IMR-90 (cell line): ENCODE results near the gene IL2RA. TPM values are rescaled to one million over a fixed set of nuclear protein-coding genes. Genes with fewer than 3 reads are reported as not detected.

Experiments
- ATAC-seq: fragments of 200-7000 bp; cut with Tn5 transposase; 2 replicates; pipeline ENCODE4 v1.9.1; 2020; ENCODE audit warnings: low read depth, mild to moderate bottlenecking, moderate library complexity
- BruUV-seq: library from RNA; stranded (reverse); fragments of 400-500 nt; replicated peaks from 2 replicates; lab custom pipeline; 2021; lab: Mats Ljungman, UMichigan
- CTCF ChIA-PET: fragments of 300-600 bp; formaldehyde crosslinking; extraction: SDS; loops from one replicate; lab custom pipeline; 2021; ENCODE audit warnings: antibody characterized with exemption; lab: Yijun Ruan, JAX
- POLR2A ChIA-PET: fragments of 300-600 bp; sonication (Branson Sonifier 250); formaldehyde crosslinking; loops from one replicate; lab custom pipeline; 2022; ENCODE audit warnings: antibody characterized with exemption; ENCODE audit not compliant: unreplicated experiment; lab: Charles Lee
- DNase-seq: peaks from one replicate; pipeline ENCODE4 v3.0.0; 2013
- H2AFZ ChIP-seq: replicated peaks from 2 replicates; pipeline ENCODE3; 2013; ENCODE audit warnings: low read length, mild to moderate bottlenecking; ENCODE audit not compliant: poor library complexity
- H2AK5ac ChIP-seq: 2 replicates; pipeline ENCODE4 v1.6.1; 2013; ENCODE audit warnings: low read depth, low read length, inconsistent platforms
- H2AK9ac ChIP-seq: replicated peaks from 2 replicates; pipeline ENCODE3; 2013; ENCODE audit warnings: mild to moderate bottlenecking, low read depth, low read length, moderate library complexity; ENCODE audit not compliant: poor library complexity
- H2BK120ac ChIP-seq: 2 replicates; pipeline ENCODE4 v1.6.1; 2013; ENCODE audit warnings: low read depth, low read length, inconsistent platforms
- H2BK15ac ChIP-seq: 3 replicates; pipeline ENCODE4 v1.6.1; 2013; ENCODE audit warnings: low read depth, low read length, inconsistent platforms
- H2BK20ac ChIP-seq: 2 replicates; pipeline ENCODE4 v1.6.1; 2013; ENCODE audit warnings: low read depth, mild to moderate bottlenecking, inconsistent platforms, low read length, moderate library complexity
- H2BK5ac ChIP-seq: 2 replicates; pipeline ENCODE4 v1.6.1; 2013; ENCODE audit warnings: mild to moderate bottlenecking, low read depth, low read length, inconsistent platforms; ENCODE audit not compliant: poor library complexity, severe bottlenecking
- H3K14ac ChIP-seq: replicated peaks from 2 replicates; pipeline ENCODE4 v1.6.1; 2013; ENCODE audit warnings: low read depth, low read length, inconsistent platforms
- H3K18ac ChIP-seq: 2 replicates; pipeline ENCODE4 v1.6.1; 2013; ENCODE audit warnings: low read depth, low read length, control low read depth
- H3K23ac ChIP-seq: 2 replicates; pipeline ENCODE4 v1.6.1; 2013; ENCODE audit warnings: low read depth, low read length, inconsistent platforms
- H3K27ac ChIP-seq: 2 replicates; pipeline ENCODE4 v1.5.1; 2013; ENCODE audit warnings: mild to moderate bottlenecking, control low read depth, low read length; ENCODE audit not compliant: insufficient read depth
- H3K27me3 ChIP-seq: 2 replicates; pipeline ENCODE4 v1.6.1; 2013; ENCODE audit warnings: low read length; ENCODE audit not compliant: control insufficient read depth, insufficient read depth
- H3K36me3 ChIP-seq: 2 replicates; pipeline ENCODE4 v1.6.1; 2013; ENCODE audit warnings: low read length, mixed read lengths; ENCODE audit not compliant: control insufficient read depth, insufficient read depth
- H3K4ac ChIP-seq: 2 replicates; pipeline ENCODE4 v1.6.1; 2013; ENCODE audit warnings: low read depth, low read length, inconsistent platforms
- H3K4me1 ChIP-seq: 2 replicates; pipeline ENCODE4 v1.6.1; 2013; ENCODE audit warnings: low read length, mixed read lengths; ENCODE audit not compliant: control insufficient read depth, insufficient read depth
- H3K4me2 ChIP-seq: 2 replicates; pipeline ENCODE4 v1.6.1; 2013; ENCODE audit warnings: low read depth, mild to moderate bottlenecking, control low read depth, low read length, moderate library complexity
- H3K4me3 ChIP-seq: 2 replicates; pipeline ENCODE4 v1.5.1; 2013; ENCODE audit warnings: low read depth, mild to moderate bottlenecking, control low read depth, low read length, moderate library complexity; ENCODE audit not compliant: insufficient read depth
- H3K56ac ChIP-seq: 2 replicates; pipeline ENCODE4 v1.6.1; 2013; ENCODE audit warnings: low read length, inconsistent platforms; ENCODE audit not compliant: insufficient read depth; ENCODE audit errors: extremely low read depth
- H3K79me1 ChIP-seq, 2 experiments: 2 replicates each; pipeline ENCODE4 v1.6.1; 2013; ENCODE audit warnings: low read length in 2 of 2, inconsistent platforms in 1 of 2, low read depth in 1 of 2
- H3K9ac ChIP-seq: 2 replicates; pipeline ENCODE4 v1.6.1; 2013; ENCODE audit warnings: low read depth, low read length, control low read depth
- H3K9me1 ChIP-seq: 2 replicates; pipeline ENCODE4 v1.6.1; 2013; ENCODE audit warnings: low read length, inconsistent platforms; ENCODE audit not compliant: insufficient read depth
- H3K9me3 ChIP-seq: 2 replicates; pipeline ENCODE4 v1.6.1; 2013; ENCODE audit warnings: low read length; ENCODE audit not compliant: control insufficient read depth, insufficient read depth
- H4K20me1 ChIP-seq: 2 replicates; pipeline ENCODE4 v1.6.1; 2013; ENCODE audit warnings: low read length, inconsistent platforms; ENCODE audit not compliant: insufficient read depth
- H4K5ac ChIP-seq: 2 replicates; pipeline ENCODE4 v1.6.1; 2013; ENCODE audit warnings: mild to moderate bottlenecking, low read depth, low read length, control low read depth
- H4K8ac ChIP-seq, 2 experiments: 2 replicates each; pipeline ENCODE4 v1.6.1; 2013; ENCODE audit warnings: low read depth in 2 of 2, low read length in 2 of 2, control low read depth in 1 of 2, inconsistent platforms in 1 of 2
- H4K91ac ChIP-seq: 2 replicates; pipeline ENCODE4 v1.6.1; 2013; ENCODE audit warnings: low read depth, low read length, inconsistent platforms; ENCODE audit not compliant: insufficient read depth
- BHLHE40 ChIP-seq: fragments of 150-350 bp; IDR thresholded peaks from 2 replicates; pipeline ENCODE4 v1.6.1; 2016; ENCODE audit warnings: mild to moderate bottlenecking, low read depth, low read length
- CEBPB ChIP-seq: IDR thresholded peaks from 2 replicates; pipeline ENCODE4 v1.6.1; 2012; ENCODE audit warnings: low read depth, low read length, improper control_type of control experiment
- CHD1 ChIP-seq: IDR thresholded peaks from 2 replicates; pipeline ENCODE4 v1.6.1; 2012; ENCODE audit warnings: low read depth, low read length, improper control_type of control experiment
- CTCF ChIP-seq: conservative IDR thresholded peaks from 2 replicates; pipeline ENCODE4 v1.5.1; 2012; ENCODE audit warnings: mild to moderate bottlenecking, low read depth, low read length, improper control_type of control experiment
- ELK1 ChIP-seq: fragments of 150-350 bp; IDR thresholded peaks from 2 replicates; pipeline ENCODE4 v1.6.1; 2016; ENCODE audit warnings: low read depth, mild to moderate bottlenecking, low read length, moderate library complexity, borderline replicate concordance
- FOS ChIP-seq: fragments of 150-350 bp; IDR thresholded peaks from 2 replicates; pipeline ENCODE4 v1.6.1; 2016; ENCODE audit warnings: low read depth, low read length
- MAFK ChIP-seq: IDR thresholded peaks from 2 replicates; pipeline ENCODE4 v1.6.1; 2012; ENCODE audit warnings: low read depth, low read length, improper control_type of control experiment
- MAZ ChIP-seq: IDR thresholded peaks from 2 replicates; pipeline ENCODE4 v1.6.1; 2012; ENCODE audit warnings: low read depth, mild to moderate bottlenecking, low read length, improper control_type of control experiment, moderate library complexity, borderline replicate concordance
- MXI1 ChIP-seq: IDR thresholded peaks from 2 replicates; pipeline ENCODE4 v1.6.1; 2012; ENCODE audit warnings: low read depth, mild to moderate bottlenecking, low read length, moderate library complexity, borderline replicate concordance
- NFE2L2 ChIP-seq: fragments of 150-350 bp; IDR thresholded peaks from 2 replicates; pipeline ENCODE4 v1.6.1; 2016; ENCODE audit warnings: low read depth, mild to moderate bottlenecking, low read length
- POLR2A ChIP-seq: IDR thresholded peaks from 2 replicates; pipeline ENCODE4 v1.6.1; 2012; ENCODE audit warnings: mild to moderate bottlenecking, low read depth, low read length
- RAD21 ChIP-seq: IDR thresholded peaks from 2 replicates; pipeline ENCODE4 v1.6.1; 2012; ENCODE audit warnings: low read length, improper control_type of control experiment
- RCOR1 ChIP-seq: IDR thresholded peaks from 2 replicates; pipeline ENCODE4 v1.6.1; 2012; ENCODE audit warnings: mild to moderate bottlenecking, low read length, improper control_type of control experiment; ENCODE audit not compliant: insufficient replicate concordance
- RFX5 ChIP-seq: IDR thresholded peaks from 2 replicates; pipeline ENCODE4 v1.8.0; 2012; ENCODE audit warnings: low read depth, mild to moderate bottlenecking, low read length, moderate library complexity
- SMC3 ChIP-seq: fragments of 150-350 bp; IDR thresholded peaks from 2 replicates; pipeline ENCODE4 v1.6.1; 2016; ENCODE audit warnings: low read depth, mild to moderate bottlenecking, antibody characterized with exemption, low read length, moderate library complexity
- USF2 ChIP-seq: fragments of 150-350 bp; IDR thresholded peaks from 2 replicates; pipeline ENCODE4 v1.6.1; 2017; ENCODE audit warnings: mild to moderate bottlenecking, antibody characterized with exemption, low read length, low read depth
- WGBS, 2 experiments: methylation state at CpG; one replicate each; pipeline versions ENCODE4 v1.1.5 to v1.1.7; 2013; ENCODE audit warnings: missing lambda C conversion rate in 2 of 2; ENCODE audit not compliant: insufficient read length in 1 of 2; ENCODE audit errors: extremely low coverage in 2 of 2; 5-methylcytosine and 5-hydroxymethylcytosine counted together
- dilution Hi-C: fragments of 300-500 bp; cut with HindIII; formaldehyde crosslinking; loops from one replicate; pipeline ENCODE4 v1.14.3; 2018; ENCODE audit warnings: low sequenced_read_pairs; ENCODE audit not compliant: unreplicated experiment
- in situ Hi-C: fragments of 300-500 bp; cut with MboI; formaldehyde crosslinking; loops from 3 replicates; pipeline ENCODE4 v1.14.3; 2019; ENCODE audit warnings: low sequenced_read_pairs, inconsistent platforms, mixed read lengths
- intact Hi-C: fragments of 100-400 bp; cut with micrococcal nuclease; formaldehyde crosslinking; loops from 2 replicates; pipeline ENCODE4 v1.10.0; 2022
- polyA plus RNA-seq, 3 experiments: library from polyadenylated mRNA; depleted of rRNA; stranded (reverse); fragments of >200 nt; gene quantifications; 2 replicates each; pipeline ENCODE4 v1.2.3, GENCODE V29; 2012; ENCODE audit warnings: low replicate concordance in 1 of 3
- total RNA-seq: library from RNA; depleted of rRNA; stranded (reverse); fragments of >200 nt; gene quantifications from 2 replicates; pipeline ENCODE4 v1.2.3, GENCODE V29; 2012

IL2RA gene
- total and polyA plus RNA-seq, 2 of the 4 experiments (the other 2 are of a cell fraction), result not detected

DNA sequence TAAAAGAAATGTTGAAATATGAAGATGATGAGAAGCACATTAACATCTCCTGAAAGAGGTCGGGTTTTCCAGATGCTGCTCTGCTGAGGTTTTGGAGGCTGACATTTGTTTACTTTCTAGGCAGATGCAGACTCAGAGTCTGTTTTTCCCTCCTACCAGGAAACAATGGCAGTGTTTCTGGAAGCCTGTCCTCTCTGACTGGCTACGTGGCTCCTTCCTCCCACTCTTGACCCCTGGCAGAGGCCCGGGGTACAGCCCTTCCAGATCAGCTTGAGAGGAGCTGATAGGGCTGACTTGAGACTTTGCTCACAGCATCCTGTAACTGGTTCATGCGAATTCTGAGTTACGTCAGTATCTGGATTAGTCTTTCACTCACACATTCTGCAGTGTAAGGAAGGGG lies 43.7 kb downstream of the IL2RA start:
- H3K9me1 ChIP-seq, result no peaks in the 10 kb centered on the region
- H3K27ac ChIP-seq, result no peak overlapping the region
- H3K27me3 ChIP-seq, result peaks cover 22% of the 10 kb centered on the region
- H4K91ac ChIP-seq, result no peak overlapping the region
- H2AFZ ChIP-seq, result no peak overlapping the region
- no peak overlapping the region for H3K23ac ChIP-seq
- dilution Hi-C loops (no loop called here), in situ Hi-C loops (no loop called here), intact Hi-C loops (no loop called here)
- H4K5ac ChIP-seq, result no peak overlapping the region; the same call in 1 of the 2 replicates
- ChIA-PET CTCF (no interaction called here), POLR2A (no interaction called here)
- H2BK5ac ChIP-seq, result no peak overlapping the region
- no peak overlapping the region for H4K8ac ChIP-seq
- no peak overlapping the region for H3K4me3 ChIP-seq
- WGBS, 2 experiments, result 17% methylated on average over 2 of the region's 5 CpGs; no CpG with 5 or more reads in 1 of the 2 experiments
- H3K4me2 ChIP-seq, result no peak overlapping the region; the same call in 1 of the 2 replicates
- no peak overlapping the region for H3K14ac ChIP-seq
- no peak for ATAC-seq
- DNase-seq, result no peak
- H4K20me1 ChIP-seq, result no peaks in the 10 kb centered on the region
- TF ChIP-seq CEBPB (no peak), RFX5 (no peak), CTCF (no peak), CHD1 (no peak), MXI1 (no peak), RAD21 (no peak), RCOR1 (no peak), ELK1 (no peak), SMC3 (no peak), USF2 (no peak), MAFK (no peak), POLR2A (no peak), BHLHE40 (no peak), FOS (no peak), NFE2L2 (no peak), MAZ (no peak)
- H2BK120ac ChIP-seq, result no peak overlapping the region
- no peak overlapping the region for H3K9ac ChIP-seq
- H3K56ac ChIP-seq, result no peak overlapping the region
- H2BK15ac ChIP-seq, result no peak overlapping the region
- no peak overlapping the region for H2AK5ac ChIP-seq
- H2AK9ac ChIP-seq, result no peak overlapping the region
- no peak overlapping the region for H3K4ac ChIP-seq
- no peaks in the 10 kb centered on the region for H3K79me1 ChIP-seq
- H3K4me1 ChIP-seq, result peaks cover 2% of the 10 kb centered on the region; the same call in 1 of the 2 replicates
- H2BK20ac ChIP-seq, result no peak overlapping the region
- H3K18ac ChIP-seq, result peak overlapping the region; percentile 51; the same call in 1 of the 2 replicates
- BruUV-seq, result no TSS peak
- H3K36me3 ChIP-seq, result no peaks in the 10 kb centered on the region
- H3K9me3 ChIP-seq, result no peaks in the 10 kb centered on the region
